Left lung (tissue), 10 donors: ENCODE results near the gene NTM. TPM values are rescaled to one million over a fixed set of nuclear protein-coding genes. Genes with fewer than 3 reads are reported as not detected.

Experiments used
- ATAC-seq: fragments of 200-7000 bp; cut with Tn5 transposase; one replicate; pipeline ENCODE4 v1.9.1; 2020; ENCODE audit warnings: moderate library complexity
- DNase-seq, 4 donors: peaks; one replicate each; pipeline ENCODE4 v3.0.0-alpha.2; 2013 to 2020
- H3K27ac ChIP-seq, 2 donors: fragments of 200-600 bp; sonication (generic) in 1 of 2; one replicate each; pipeline versions ENCODE4 v1.5.0 to v1.8.0; 2020 to 2021
- H3K27me3 ChIP-seq, 2 donors: fragments of 200-600 bp; sonication (generic) in 1 of 2; one replicate each; pipeline versions ENCODE4 v1.5.0 to v1.8.0; 2020 to 2021
- H3K36me3 ChIP-seq, 2 donors: fragments of 200-600 bp; sonication (generic) in 1 of 2; one replicate each; pipeline versions ENCODE4 v1.5.0 to v1.8.0; 2020 to 2021
- H3K4me1 ChIP-seq, 2 donors: fragments of 200-600 bp; one replicate each; pipeline ENCODE4 v1.8.0; 2021
- H3K4me3 ChIP-seq, 2 donors: fragments of 200-600 bp; sonication (generic) in 1 of 2; one replicate each; pipeline versions ENCODE4 v1.5.0 to v1.8.0; 2020 to 2021; ENCODE audit warnings: mild to moderate bottlenecking in 1 of 2
- H3K9me3 ChIP-seq, 2 donors: fragments of 200-600 bp; sonication (generic) in 1 of 2; one replicate each; pipeline versions ENCODE4 v1.5.0 to v1.8.0; 2020 to 2021
- intact Hi-C, 2 donors: fragments of 100-400 bp; cut with DNase I; formaldehyde crosslinking; loops; one replicate each; pipeline versions ENCODE4 v1.11.2 to v1.14.2; 2022
- polyA plus RNA-seq, 6 donors: library from polyadenylated mRNA; unstranded; fragments of 120-200 nt; gene quantifications; one replicate each; pipeline ENCODE4 v1.2.1, GENCODE V29; 2013; ENCODE audit not compliant: insufficient read length in 6 of 6
- total RNA-seq, 2 donors: library from RNA; stranded (reverse); fragmentation: NEBNext Ultra II Directional; extraction: Animal tissue kit (Norgen Biotek cat#: 25700); gene quantifications; one replicate each; pipeline ENCODE4 v1.2.1, GENCODE V29; 2021
- TF ChIP-seq, protein P1 (sequence below), 2 donors: fragments of 200-600 bp; sonication (generic) in 1 of 2; IDR thresholded peaks; one replicate each; pipeline versions ENCODE4 v1.5.0 to v1.8.0; 2021; ENCODE audit warnings: antibody characterized with exemption in 2 of 2
- donor health status: DM: no; HTN: yes; CAD: no.
- donor health status: DM: no; HTN: no; CAD: no.

The NTM gene
- total and polyA plus RNA-seq, 8 donors: 9.5 to 31.0 (median 21.1) TPM

DNA sequence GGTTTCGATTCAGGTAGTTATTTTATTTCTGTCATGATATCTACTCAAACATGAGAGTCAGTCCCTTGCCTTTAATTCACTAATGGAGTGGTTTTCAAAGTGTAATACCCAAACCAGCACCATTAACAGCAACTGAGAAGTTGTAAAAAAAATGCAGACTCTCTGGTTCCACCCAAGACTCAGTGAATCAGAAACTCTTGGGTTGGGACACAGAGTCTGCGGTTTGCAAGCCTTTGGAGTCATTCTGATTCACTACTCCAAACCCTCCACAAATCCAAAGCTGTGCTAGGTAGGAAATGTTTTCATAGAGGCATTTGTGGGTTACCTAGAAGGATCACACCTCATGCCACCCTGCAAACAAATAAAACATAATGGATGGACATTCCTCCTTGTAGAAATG, 340.1 kb downstream of the NTM start:
- H3K9me3 ChIP-seq: peaks cover 0 to 7% of the 10 kb centered on the region in 2 donors
- ATAC-seq: no peak
- intact Hi-C loops: no loop called here

DNA sequence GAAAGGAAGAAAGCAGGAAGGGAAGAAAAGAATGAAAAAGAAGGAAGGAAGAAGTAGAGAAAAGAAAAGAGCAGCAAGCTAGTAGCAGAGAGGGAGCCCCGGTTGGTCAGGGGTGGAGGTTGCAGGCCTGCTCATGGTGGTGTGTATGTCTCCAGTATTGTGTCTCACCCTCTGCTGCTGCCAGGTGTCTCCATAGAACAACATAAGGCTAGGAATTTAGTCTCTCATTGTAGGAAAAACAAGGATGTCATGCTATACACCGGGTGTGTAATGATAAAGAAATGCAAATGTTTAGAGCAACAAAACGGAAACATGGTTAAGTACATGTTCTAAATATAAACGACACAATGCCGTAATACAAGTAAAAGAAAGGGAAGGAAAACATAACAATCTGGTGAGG, 342.5 kb downstream of the NTM start:
- Histone ChIP-seq H3K9me3 (peaks cover 0 to 7% of the 10 kb centered on the region in 2 donors), H3K27me3 (no peaks in the 10 kb centered on the region), H3K4me1 (no peaks in the 10 kb centered on the region), H3K27ac (no peak overlapping the region), H3K36me3 (no peaks in the 10 kb centered on the region), H3K4me3 (no peak overlapping the region)
- no peak for ATAC-seq
- TF ChIP-seq, protein P1, sequence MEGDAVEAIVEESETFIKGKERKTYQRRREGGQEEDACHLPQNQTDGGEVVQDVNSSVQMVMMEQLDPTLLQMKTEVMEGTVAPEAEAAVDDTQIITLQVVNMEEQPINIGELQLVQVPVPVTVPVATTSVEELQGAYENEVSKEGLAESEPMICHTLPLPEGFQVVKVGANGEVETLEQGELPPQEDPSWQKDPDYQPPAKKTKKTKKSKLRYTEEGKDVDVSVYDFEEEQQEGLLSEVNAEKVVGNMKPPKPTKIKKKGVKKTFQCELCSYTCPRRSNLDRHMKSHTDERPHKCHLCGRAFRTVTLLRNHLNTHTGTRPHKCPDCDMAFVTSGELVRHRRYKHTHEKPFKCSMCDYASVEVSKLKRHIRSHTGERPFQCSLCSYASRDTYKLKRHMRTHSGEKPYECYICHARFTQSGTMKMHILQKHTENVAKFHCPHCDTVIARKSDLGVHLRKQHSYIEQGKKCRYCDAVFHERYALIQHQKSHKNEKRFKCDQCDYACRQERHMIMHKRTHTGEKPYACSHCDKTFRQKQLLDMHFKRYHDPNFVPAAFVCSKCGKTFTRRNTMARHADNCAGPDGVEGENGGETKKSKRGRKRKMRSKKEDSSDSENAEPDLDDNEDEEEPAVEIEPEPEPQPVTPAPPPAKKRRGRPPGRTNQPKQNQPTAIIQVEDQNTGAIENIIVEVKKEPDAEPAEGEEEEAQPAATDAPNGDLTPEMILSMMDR (IDR thresholded peaks at IDR 0.05): no peak
- no peak for DNase-seq
- intact Hi-C loops: no loop called here

More for the DNA sequence above, 340.1 kb downstream of the NTM start:
- Histone ChIP-seq H3K36me3 (no peaks in the 10 kb centered on the region), H3K27ac (no peak overlapping the region), H3K4me3 (no peak overlapping the region), H3K27me3 (no peaks in the 10 kb centered on the region), H3K4me1 (no peaks in the 10 kb centered on the region)
- TF ChIP-seq, protein P1 (IDR thresholded peaks at IDR 0.05): no peak
- DNase-seq: no peak

DNA sequence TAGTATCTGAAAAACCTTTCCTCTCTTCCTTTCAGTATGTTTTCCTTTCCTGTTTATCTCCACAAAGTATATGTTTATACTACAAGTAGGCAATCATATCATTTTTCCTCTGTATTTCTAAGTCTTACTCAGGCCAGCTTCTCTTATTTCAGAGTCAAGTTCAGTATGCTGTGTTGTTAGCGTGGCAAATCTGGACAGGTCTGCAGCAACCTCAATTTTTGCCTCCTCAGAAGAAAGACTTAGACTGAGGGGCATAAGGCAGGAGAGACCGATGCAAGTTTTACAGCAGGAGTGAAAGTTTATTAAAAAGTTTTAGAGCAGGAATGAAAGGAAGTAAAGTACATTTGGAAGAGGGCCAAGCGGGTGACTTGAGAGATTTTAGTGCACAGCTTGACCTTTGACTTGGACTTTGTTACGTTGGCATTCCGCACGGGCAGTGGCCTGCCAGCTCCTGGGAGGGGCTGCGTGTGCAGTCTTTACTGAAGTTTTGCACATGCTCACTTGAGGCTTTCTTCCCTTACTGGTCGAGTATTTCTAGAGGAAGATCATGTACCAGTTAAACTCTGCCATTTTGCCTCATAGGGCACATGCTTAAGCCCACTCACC, 343.2 kb downstream of the NTM start:
- DNase-seq (no peak), ATAC-seq (no peak)
- no peak overlapping the region for H3K4me3 ChIP-seq
- H3K27ac ChIP-seq: no peak overlapping the region
- no peaks in the 10 kb centered on the region for H3K4me1 ChIP-seq
- peaks cover 0 to 7% of the 10 kb centered on the region in 2 donors for H3K9me3 ChIP-seq
- intact Hi-C loops: no loop called here
- no peaks in the 10 kb centered on the region for H3K36me3 ChIP-seq
- TF ChIP-seq, protein P1 (IDR thresholded peaks at IDR 0.05): no peak
- no peaks in the 10 kb centered on the region for H3K27me3 ChIP-seq

DNA sequence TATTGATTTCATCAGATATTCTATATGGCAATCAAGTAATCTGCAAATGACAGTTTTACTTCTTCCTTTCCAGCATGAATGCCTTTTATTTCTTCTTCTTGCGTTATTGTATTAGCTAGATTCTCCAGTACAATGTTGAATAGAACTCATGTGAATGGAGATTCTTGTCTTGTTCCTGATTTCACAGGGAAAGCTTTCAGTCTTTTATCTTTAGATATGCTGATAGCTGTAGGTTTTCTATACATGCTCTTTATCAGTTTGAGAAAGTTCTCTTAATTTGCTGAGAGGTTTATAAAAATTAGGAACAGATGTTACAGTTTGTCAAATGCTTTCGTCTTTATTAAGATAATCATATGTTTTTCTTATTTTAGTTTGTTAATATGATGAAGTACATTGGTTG, 347.2 kb downstream of the NTM start:
- Histone ChIP-seq H3K9me3 (peaks cover 0 to 2% of the 10 kb centered on the region in 2 donors), H3K4me1 (no peaks in the 10 kb centered on the region), H3K4me3 (no peak overlapping the region), H3K27me3 (no peaks in the 10 kb centered on the region), H3K36me3 (no peaks in the 10 kb centered on the region), H3K27ac (no peak overlapping the region)
- TF ChIP-seq, protein P1 (IDR thresholded peaks at IDR 0.05): no peak
- DNase-seq (no peak), ATAC-seq (no peak)
- intact Hi-C loops: no loop called here

DNA sequence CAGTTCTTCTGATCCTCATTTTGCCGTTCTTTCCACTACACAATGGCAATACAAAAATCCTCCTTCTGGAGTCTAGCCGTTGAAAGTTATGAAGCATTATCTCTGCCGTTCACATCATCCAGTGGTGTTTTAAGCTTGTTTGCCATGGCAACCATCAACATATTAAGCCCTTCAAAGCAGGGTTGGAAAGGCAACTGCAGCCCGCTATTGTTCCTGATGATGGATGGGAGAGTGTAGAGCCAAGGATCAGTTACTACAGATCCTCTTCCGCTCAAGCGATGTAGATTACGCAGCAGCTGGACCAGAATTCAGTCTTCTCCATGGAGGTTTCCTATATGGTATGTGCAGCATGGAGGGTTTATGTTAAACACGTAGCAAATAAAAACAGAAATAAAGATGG, 352.7 kb downstream of the NTM start:
- DNase-seq: no peak
- intact Hi-C loops: no loop called here
- no peak for ATAC-seq
- Histone ChIP-seq H3K9me3 (no peaks in the 10 kb centered on the region), H3K27me3 (no peaks in the 10 kb centered on the region), H3K27ac (no peak overlapping the region), H3K4me3 (no peak overlapping the region), H3K4me1 (no peaks in the 10 kb centered on the region), H3K36me3 (no peaks in the 10 kb centered on the region)
- TF ChIP-seq, protein P1 (IDR thresholded peaks at IDR 0.05): no peak
